HG03097 (cell line): ENCODE data around the gene ACP7.
"Not testable (repeated sequence)": the region's sequence is repeated elsewhere in the genome, so short reads cannot be mapped to it uniquely, and the experiment has no call there.

Experiments
- ATAC-seq: cut with Tn5 transposase; IDR thresholded peaks from one replicate; pipeline ENCODE4 v1.9.1; 2021; ENCODE audit not compliant: unreplicated experiment, low FRiP score

ACP7 gene

GRCh38 chr19:39077323-39077722 lies 6.8 kb upstream of the ACP7 start:
- ATAC-seq = no peak

- no peak for ATAC-seq
Measured at GRCh38 chr19:39078436-39079200, 5.5 kb upstream of the ACP7 start.

- ATAC-seq = no peak
Measured at GRCh38 chr19:39080431-39080830, 3.7 kb upstream of the ACP7 start.

GRCh38 chr19:39082167-39082566 lies 2.0 kb upstream of the ACP7 start:
- ATAC-seq = no peak

GRCh38 chr19:39082745-39083598 lies 1.2 kb upstream of the ACP7 start:
- no peak for ATAC-seq

GRCh38 chr19:39083599-39083982 lies 577 bp upstream of the ACP7 start:
- no peak for ATAC-seq

GRCh38 chr19:39084732-39085080 lies 538 bp downstream of the ACP7 start:
- ATAC-seq = no peak

- ATAC-seq = no peak
Measured at GRCh38 chr19:39085392-39085791, 1.2 kb downstream of the ACP7 start.

- ATAC-seq = no peak
Measured at GRCh38 chr19:39086386-39086785, 2.2 kb downstream of the ACP7 start.

GRCh38 chr19:39087907-39088686 lies 3.9 kb downstream of the ACP7 start:
- no peak for ATAC-seq

- ATAC-seq = not testable (repeated sequence)
Measured at GRCh38 chr19:39090016-39090415, 5.8 kb downstream of the ACP7 start.

GRCh38 chr19:39090881-39091280 lies 6.7 kb downstream of the ACP7 start:
- ATAC-seq = no peak

- ATAC-seq = not testable (repeated sequence)
Measured at GRCh38 chr19:39095799-39096540, 11.8 kb downstream of the ACP7 start.

- no peak for ATAC-seq
Measured at GRCh38 chr19:39097299-39097698, 13.1 kb downstream of the ACP7 start.

GRCh38 chr19:39097721-39098120 lies 13.6 kb downstream of the ACP7 start:
- no peak for ATAC-seq

- ATAC-seq = no peak
Measured at GRCh38 chr19:39098365-39099269, 14.4 kb downstream of the ACP7 start.

GRCh38 chr19:39099341-39099740 lies 15.2 kb downstream of the ACP7 start:
- no peak for ATAC-seq

GRCh38 chr19:39100500-39101166 lies 16.5 kb downstream of the ACP7 start:
- ATAC-seq = no peak

GRCh38 chr19:39103151-39103550 lies 19.0 kb downstream of the ACP7 start:
- no peak for ATAC-seq
